GM23248 (cell line): ENCODE measurements around the gene SLC10A4. TPM values are rescaled to one million over a fixed set of nuclear protein-coding genes. Genes with fewer than 3 reads are reported as not detected.
A peak's percentile ranks its signal among the peaks of the same experiment; 100 is the strongest.
"Not testable (repeated sequence)": the region's sequence is repeated elsewhere in the genome, so short reads cannot be mapped to it uniquely, and the experiment has no call there.

ENCODE experiments used
- DNase-seq: peaks from one replicate; pipeline ENCODE4 v3.0.0-alpha.2; 2015
- H2AFZ ChIP-seq: fragments of 200-600 bp; sonication (generic); 2 replicates; pipeline ENCODE4 v1.6.1; 2016; ENCODE audit warnings: antibody characterized with exemption
- H3F3A ChIP-seq: fragments of 200-600 bp; sonication (generic); 2 replicates; pipeline ENCODE4 v1.6.1; 2016; ENCODE audit warnings: mild to moderate bottlenecking, antibody characterized with exemption, mixed run types; ENCODE audit not compliant: insufficient read depth
- H3K27ac ChIP-seq: fragments of 200-600 bp; sonication (generic); 2 replicates; pipeline ENCODE4 v1.5.1; 2016; ENCODE audit warnings: mild to moderate bottlenecking
- H3K27me3 ChIP-seq: fragments of 200-600 bp; sonication (generic); replicated peaks from 2 replicates; pipeline ENCODE4 v1.6.1; 2016; ENCODE audit warnings: mild to moderate bottlenecking; ENCODE audit not compliant: insufficient read depth
- H3K36me3 ChIP-seq: fragments of 200-600 bp; sonication (generic); 2 replicates; pipeline ENCODE4 v1.6.1; 2016; ENCODE audit warnings: low read depth, mild to moderate bottlenecking
- H3K4me1 ChIP-seq: fragments of 200-600 bp; sonication (generic); 2 replicates; pipeline ENCODE4 v1.6.1; 2016; ENCODE audit warnings: mild to moderate bottlenecking; ENCODE audit not compliant: insufficient read depth
- H3K4me2 ChIP-seq: fragments of 200-600 bp; sonication (generic); one replicate; pipeline ENCODE4 v1.6.1; 2016; ENCODE audit warnings: mild to moderate bottlenecking; ENCODE audit not compliant: unreplicated experiment
- H3K4me3 ChIP-seq: fragments of 200-600 bp; sonication (generic); 2 replicates; pipeline ENCODE4 v1.5.1; 2016; ENCODE audit warnings: mild to moderate bottlenecking
- H3K79me2 ChIP-seq: fragments of 200-600 bp; sonication (generic); 2 replicates; pipeline ENCODE4 v1.6.1; 2016; ENCODE audit warnings: mild to moderate bottlenecking; ENCODE audit not compliant: insufficient read depth
- H3K9ac ChIP-seq: fragments of 200-600 bp; sonication (generic); 2 replicates; pipeline ENCODE4 v1.6.1; 2016; ENCODE audit warnings: mild to moderate bottlenecking
- H3K9me2 ChIP-seq: fragments of 200-600 bp; sonication (generic); 2 replicates; pipeline ENCODE4 v1.6.1; 2016; ENCODE audit warnings: mixed run types, mild to moderate bottlenecking, moderate library complexity; ENCODE audit not compliant: insufficient read depth
- H3K9me3 ChIP-seq: fragments of 200-600 bp; sonication (generic); one replicate; pipeline ENCODE4 v1.6.1; 2017; ENCODE audit warnings: low read depth
- H4K20me1 ChIP-seq: fragments of 200-600 bp; sonication (generic); 2 replicates; pipeline ENCODE4 v1.6.0; 2016; ENCODE audit not compliant: insufficient read depth
- EZH2 ChIP-seq: fragments of 200-600 bp; sonication (generic); IDR thresholded peaks from 2 replicates; pipeline ENCODE4 v1.6.1; 2018; ENCODE audit warnings: antibody characterized with exemption, mild to moderate bottlenecking; ENCODE audit not compliant: insufficient read depth, poor library complexity, severe bottlenecking
- EZH2phosphoT487 ChIP-seq: fragments of 200-600 bp; sonication (generic); IDR thresholded peaks from 2 replicates; pipeline ENCODE4 v1.6.1; 2018; ENCODE audit warnings: antibody characterized with exemption, moderate library complexity, mild to moderate bottlenecking, low read depth; ENCODE audit not compliant: insufficient read depth
- WGBS, 2 experiments: methylation state at CpG; one replicate each; pipeline ENCODE4 v1.1.6; 2015 to 2017; ENCODE audit warnings: low lambda C conversion rate in 2 of 2, low coverage in 1 of 2; ENCODE audit errors: missing lambda C conversion rate in 2 of 2; 5-methylcytosine and 5-hydroxymethylcytosine counted together
- in situ Hi-C: fragments of 300-500 bp; cut with MboI; formaldehyde crosslinking; loops from 2 replicates; pipeline ENCODE4 v1.15.0; 2020
- polyA plus RNA-seq: library from polyadenylated mRNA; unstranded; fragments of >200 nt; fragmentation: Nextera tagmentation; extraction: Ambion mirVana; gene quantifications from 2 replicates; pipeline ENCODE4 v1.2.1, GENCODE V29; 2016
- total RNA-seq: library from RNA; depleted of rRNA; stranded (reverse); fragments of >200 nt; shearing (Covaris generic); gene quantifications from 2 replicates; pipeline ENCODE4 v1.2.3, GENCODE V29; 2014; rRNA removed

SLC10A4 gene, protein sequence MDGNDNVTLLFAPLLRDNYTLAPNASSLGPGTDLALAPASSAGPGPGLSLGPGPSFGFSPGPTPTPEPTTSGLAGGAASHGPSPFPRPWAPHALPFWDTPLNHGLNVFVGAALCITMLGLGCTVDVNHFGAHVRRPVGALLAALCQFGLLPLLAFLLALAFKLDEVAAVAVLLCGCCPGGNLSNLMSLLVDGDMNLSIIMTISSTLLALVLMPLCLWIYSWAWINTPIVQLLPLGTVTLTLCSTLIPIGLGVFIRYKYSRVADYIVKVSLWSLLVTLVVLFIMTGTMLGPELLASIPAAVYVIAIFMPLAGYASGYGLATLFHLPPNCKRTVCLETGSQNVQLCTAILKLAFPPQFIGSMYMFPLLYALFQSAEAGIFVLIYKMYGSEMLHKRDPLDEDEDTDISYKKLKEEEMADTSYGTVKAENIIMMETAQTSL
- total RNA-seq (not detected in 2 replicates), polyA plus RNA-seq (not detected in 2 replicates)

DNA sequence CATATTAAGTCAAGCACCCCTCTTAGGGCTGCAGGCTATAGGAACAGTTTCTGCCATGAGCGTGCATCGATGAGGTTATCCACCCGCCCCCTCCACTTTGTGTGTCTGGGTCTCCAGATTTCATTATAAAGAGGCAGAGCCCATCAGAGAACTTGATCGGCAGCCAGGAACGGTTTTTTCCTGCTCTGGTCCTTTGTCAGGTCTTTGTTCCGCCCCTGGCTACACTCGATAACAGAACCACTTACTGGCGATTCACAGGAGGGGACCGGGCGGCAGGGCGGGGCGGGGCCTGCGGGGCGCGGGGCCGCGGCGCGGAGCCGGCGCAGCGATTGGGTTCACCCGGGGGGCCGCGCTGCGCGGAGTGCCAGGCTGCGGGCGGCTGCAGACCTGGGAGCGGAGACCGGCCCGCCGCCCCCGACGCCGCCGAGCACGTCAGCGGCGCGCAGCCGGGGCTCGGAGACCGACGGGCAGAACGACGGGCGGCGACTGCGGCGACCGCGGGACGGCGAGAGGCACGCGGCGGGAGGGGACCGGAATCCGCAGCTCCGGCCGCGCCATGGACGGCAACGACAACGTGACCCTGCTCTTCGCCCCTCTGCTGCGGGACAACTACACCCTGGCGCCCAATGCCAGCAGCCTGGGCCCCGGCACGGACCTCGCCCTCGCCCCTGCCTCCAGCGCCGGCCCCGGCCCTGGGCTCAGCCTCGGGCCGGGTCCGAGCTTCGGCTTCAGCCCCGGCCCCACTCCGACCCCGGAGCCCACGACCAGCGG is at the start of gene SLC10A4:
Gene SLC10A4, plus strand, starts transcription at position 338 of the 771 bp plus-strand sequence. Its CDS starts 219 bp downstream, at position 557.
- Histone ChIP-seq H3K4me1 (no peaks in the 10 kb centered on the region), H3F3A (no peaks in the 10 kb centered on the region), H3K4me2 (no peak within 1 kb of the TSS), H3K9me2 (no peaks in the 10 kb centered on the region), H3K36me3 (no peaks in the 10 kb centered on the region), H3K9ac (no peak within 1 kb of the TSS), H3K79me2 (no peaks in the 10 kb centered on the region), H3K27ac (no peak within 1 kb of the TSS), H3K9me3 (no peaks in the 10 kb centered on the region), H3K4me3 (peak within 1 kb of the TSS; percentile 28; the same call in 1 of the 2 replicates), H3K27me3 (peaks cover 59% of the 10 kb centered on the region), H2AFZ (peak within 1 kb of the TSS; percentile 23; the same call in 1 of the 2 replicates), H4K20me1 (no peaks in the 10 kb centered on the region)
- TF ChIP-seq EZH2 = peak; percentile 89
- no peak for TF ChIP-seq EZH2phosphoT487
- in situ Hi-C loops = no loop called here
- WGBS, 2 experiments = 7 to 8% methylated on average over 16 to 29 of the region's 85 CpGs
- peak; percentile 15 for DNase-seq

DNA sequence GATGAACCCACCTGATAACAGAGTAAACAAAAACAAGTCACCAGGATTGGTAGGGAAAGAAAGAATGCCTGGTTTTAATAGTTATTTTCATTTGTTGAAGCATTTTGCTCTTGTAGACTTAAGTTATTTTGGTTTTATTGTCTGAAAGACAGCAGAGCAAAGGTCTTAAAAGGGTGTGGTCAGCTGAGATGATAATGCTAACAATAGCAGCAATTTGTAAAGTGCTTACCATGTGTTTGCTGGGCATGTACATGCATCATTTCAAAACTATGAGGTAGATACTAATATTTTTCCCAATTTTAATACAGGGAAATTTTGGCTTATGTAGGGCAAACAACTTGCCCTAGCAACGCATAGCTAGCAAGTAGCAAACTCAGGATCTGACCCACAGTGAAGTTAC is 46.8 kb upstream of the SLC10A4 start:
- Histone ChIP-seq H3K27me3 (no peaks in the 10 kb centered on the region), H2AFZ (no peak overlapping the region), H3K79me2 (no peaks in the 10 kb centered on the region), H3K9me2 (no peaks in the 10 kb centered on the region), H4K20me1 (no peaks in the 10 kb centered on the region), H3K4me1 (no peaks in the 10 kb centered on the region), H3F3A (no peaks in the 10 kb centered on the region), H3K4me3 (no peak overlapping the region), H3K4me2 (no peak overlapping the region), H3K36me3 (no peaks in the 10 kb centered on the region), H3K9ac (no peak overlapping the region), H3K27ac (no peak overlapping the region), H3K9me3 (no peaks in the 10 kb centered on the region)
- in situ Hi-C loops = no loop called here
- 96 to 98% methylated on average over 1 of the region's 1 CpG for WGBS, 2 experiments
- no peak for DNase-seq
- TF ChIP-seq EZH2 (no peak), EZH2phosphoT487 (no peak)

DNA sequence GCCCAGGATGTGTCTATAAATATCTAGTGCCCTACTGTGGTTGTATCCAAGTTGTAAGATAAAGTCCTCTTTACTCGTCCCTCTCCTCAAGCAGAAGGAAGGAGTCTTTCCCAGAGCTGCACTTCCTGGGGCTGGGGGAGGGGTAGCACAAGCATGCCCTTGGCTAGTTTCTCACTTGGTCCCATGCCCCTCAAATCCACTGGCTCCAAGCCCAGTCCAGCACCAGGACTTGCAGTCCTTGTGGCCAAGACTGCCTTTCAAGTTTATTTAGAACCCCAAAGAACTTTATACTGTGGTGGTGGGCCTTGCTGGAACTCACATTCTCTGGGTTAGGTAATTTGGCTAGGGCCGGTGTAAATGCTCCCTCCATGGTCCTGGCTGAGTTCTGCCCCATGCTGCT is 43.2 kb upstream of the SLC10A4 start:
- Histone ChIP-seq H3K9me2 (no peaks in the 10 kb centered on the region), H2AFZ (no peak overlapping the region), H3K4me3 (no peak overlapping the region), H3K4me2 (no peak overlapping the region), H3K36me3 (no peaks in the 10 kb centered on the region), H3K4me1 (no peaks in the 10 kb centered on the region), H3F3A (no peaks in the 10 kb centered on the region), H4K20me1 (no peaks in the 10 kb centered on the region), H3K9ac (no peak overlapping the region), H3K27ac (no peak overlapping the region), H3K79me2 (no peaks in the 10 kb centered on the region), H3K27me3 (no peaks in the 10 kb centered on the region), H3K9me3 (no peaks in the 10 kb centered on the region)
- in situ Hi-C loops = no loop called here
- no peak for TF ChIP-seq EZH2
- no peak for DNase-seq
- WGBS, 2 experiments = 42 to 54% methylated on average over 2 of the region's 2 CpGs

DNA sequence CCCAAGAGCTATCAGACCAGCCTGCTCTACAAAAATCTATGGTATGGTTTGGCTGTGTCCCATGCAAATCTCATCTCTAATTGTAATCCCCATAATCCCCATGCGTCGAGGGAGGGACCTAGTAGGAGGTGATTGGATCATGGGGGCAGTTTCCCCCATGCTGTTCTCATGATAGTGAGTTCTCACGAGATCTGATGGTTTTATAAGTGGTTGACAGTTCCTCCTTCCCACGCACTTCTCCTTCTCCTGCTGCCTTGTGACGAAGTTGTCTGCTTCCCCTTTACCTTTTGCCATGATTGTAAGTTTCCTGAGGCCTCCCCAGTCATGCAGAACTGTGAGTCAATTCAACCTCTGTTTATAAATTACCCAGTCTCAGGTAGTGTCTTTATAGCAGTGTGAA is 42.2 kb upstream of the SLC10A4 start:
- H4K20me1 ChIP-seq, H3K4me3 ChIP-seq, in situ Hi-C loops, H2AFZ ChIP-seq, H3K79me2 ChIP-seq, H3K27me3 ChIP-seq, H3K4me1 ChIP-seq, H3K9me2 ChIP-seq, H3K27ac ChIP-seq, H3K9ac ChIP-seq, H3K9me3 ChIP-seq, H3K36me3 ChIP-seq, H3F3A ChIP-seq, DNase-seq, H3K4me2 ChIP-seq: not testable (repeated sequence)
- 50 to 52% methylated on average over 5 of the region's 5 CpGs for WGBS, 2 experiments
